ENCODE measurements around the gene MMP7.

The MMP7 gene, protein sequence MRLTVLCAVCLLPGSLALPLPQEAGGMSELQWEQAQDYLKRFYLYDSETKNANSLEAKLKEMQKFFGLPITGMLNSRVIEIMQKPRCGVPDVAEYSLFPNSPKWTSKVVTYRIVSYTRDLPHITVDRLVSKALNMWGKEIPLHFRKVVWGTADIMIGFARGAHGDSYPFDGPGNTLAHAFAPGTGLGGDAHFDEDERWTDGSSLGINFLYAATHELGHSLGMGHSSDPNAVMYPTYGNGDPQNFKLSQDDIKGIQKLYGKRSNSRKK

DNA sequence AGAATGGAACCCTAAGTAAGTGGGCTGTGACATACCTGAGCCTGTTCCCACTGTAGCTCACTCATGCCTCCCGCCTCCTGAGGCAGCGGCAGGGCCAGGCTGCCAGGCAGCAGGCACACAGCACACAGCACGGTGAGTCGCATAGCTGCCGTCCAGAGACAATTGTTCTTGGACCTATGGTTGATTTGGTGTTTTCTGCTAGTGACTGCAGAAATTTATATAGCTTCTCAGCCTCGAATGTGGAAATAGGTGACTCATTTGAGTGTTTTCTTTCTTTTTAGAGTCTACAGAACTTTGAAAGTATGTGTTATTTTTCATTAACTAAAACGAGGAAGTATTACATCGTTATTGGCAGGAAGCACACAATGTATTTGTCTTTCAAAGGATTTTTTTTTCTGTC is at the start of gene MMP7:
MMP7 (minus strand) TSS at position 190 of the 400 bp plus-strand sequence; CDS start at position 143, 47 bp downstream.
- TF ChIP-seq, protein P1, sequence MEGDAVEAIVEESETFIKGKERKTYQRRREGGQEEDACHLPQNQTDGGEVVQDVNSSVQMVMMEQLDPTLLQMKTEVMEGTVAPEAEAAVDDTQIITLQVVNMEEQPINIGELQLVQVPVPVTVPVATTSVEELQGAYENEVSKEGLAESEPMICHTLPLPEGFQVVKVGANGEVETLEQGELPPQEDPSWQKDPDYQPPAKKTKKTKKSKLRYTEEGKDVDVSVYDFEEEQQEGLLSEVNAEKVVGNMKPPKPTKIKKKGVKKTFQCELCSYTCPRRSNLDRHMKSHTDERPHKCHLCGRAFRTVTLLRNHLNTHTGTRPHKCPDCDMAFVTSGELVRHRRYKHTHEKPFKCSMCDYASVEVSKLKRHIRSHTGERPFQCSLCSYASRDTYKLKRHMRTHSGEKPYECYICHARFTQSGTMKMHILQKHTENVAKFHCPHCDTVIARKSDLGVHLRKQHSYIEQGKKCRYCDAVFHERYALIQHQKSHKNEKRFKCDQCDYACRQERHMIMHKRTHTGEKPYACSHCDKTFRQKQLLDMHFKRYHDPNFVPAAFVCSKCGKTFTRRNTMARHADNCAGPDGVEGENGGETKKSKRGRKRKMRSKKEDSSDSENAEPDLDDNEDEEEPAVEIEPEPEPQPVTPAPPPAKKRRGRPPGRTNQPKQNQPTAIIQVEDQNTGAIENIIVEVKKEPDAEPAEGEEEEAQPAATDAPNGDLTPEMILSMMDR (IDR thresholded peaks at IDR 0.05; ENCODE audit: unreplicated experiment in 3 of 3): no peak
- no peaks in the 10 kb centered on the region for H3K36me3 Mint-ChIP-seq (ENCODE audit: low read depth)
- no peaks in the 10 kb centered on the region for H3K27me3 Mint-ChIP-seq (ENCODE audit: low read depth)
- peak within 1 kb of the TSS in 2 of 3 experiments; percentile 71 to 79 for H3K27ac Mint-ChIP-seq
- no peaks in the 10 kb centered on the region for H3K4me1 Mint-ChIP-seq
- peak within 1 kb of the TSS in 2 of 3 experiments; percentile 57 to 65 for H3K4me3 Mint-ChIP-seq
- H3K9me3 Mint-ChIP-seq: no peaks in the 10 kb centered on the region

DNA sequence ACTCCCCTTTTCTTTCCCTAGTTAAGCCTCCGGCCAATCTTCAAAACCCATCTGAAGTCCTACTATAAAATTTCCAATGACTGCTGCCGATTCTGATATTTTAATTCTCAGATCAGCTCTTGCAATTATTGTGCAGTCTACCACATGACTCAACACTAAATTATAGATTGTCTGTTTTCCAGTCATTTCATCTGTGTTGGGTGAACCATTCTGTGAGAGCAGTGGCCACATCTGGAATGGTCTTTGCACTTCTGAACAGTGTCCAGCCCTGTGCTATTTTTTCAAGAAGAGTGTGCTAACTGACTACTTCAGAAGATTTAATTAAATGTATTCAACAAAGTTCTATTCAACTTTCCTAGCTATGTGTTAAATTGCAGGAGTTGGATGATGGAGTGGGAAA is 47.2 kb upstream of the MMP7 start:
- Mint-ChIP-seq H3K36me3 (ENCODE audit: low read depth) (no peaks in the 10 kb centered on the region), H3K4me3 (no peak overlapping the region), H3K9me3 (no peaks in the 10 kb centered on the region), H3K27ac (no peak overlapping the region), H3K4me1 (peaks cover 5% of the 10 kb centered on the region), H3K27me3 (ENCODE audit: low read depth) (no peaks in the 10 kb centered on the region)
- TF ChIP-seq, protein P1 (IDR thresholded peaks at IDR 0.05; ENCODE audit: unreplicated experiment in 3 of 3): no peak

DNA sequence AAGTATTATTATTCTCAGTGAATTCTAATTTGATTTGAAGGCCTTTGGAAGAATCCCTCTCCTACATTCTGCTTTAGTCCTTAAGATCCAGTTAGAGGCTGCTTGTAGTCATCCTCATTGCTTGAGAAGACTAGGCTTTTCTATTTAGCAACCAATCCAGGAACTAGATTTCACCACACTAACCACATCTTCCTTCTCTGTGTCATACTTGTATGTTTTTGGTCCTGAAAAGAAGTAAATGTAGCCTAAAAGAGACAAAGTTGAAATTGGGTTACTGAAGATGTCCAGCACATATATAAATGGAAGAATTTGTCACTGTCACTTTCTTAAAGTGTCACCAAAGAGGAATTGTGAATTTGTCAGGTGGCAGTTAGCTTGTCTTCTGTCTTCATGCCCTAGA is 46.6 kb upstream of the MMP7 start:
- TF ChIP-seq, protein P1 (IDR thresholded peaks at IDR 0.05; ENCODE audit: unreplicated experiment in 3 of 3): no peak
- H3K4me1 Mint-ChIP-seq: peaks cover 5% of the 10 kb centered on the region
- no peak overlapping the region for H3K4me3 Mint-ChIP-seq
- no peaks in the 10 kb centered on the region for H3K9me3 Mint-ChIP-seq
- H3K36me3 Mint-ChIP-seq (ENCODE audit: low read depth): no peaks in the 10 kb centered on the region
- H3K27me3 Mint-ChIP-seq (ENCODE audit: low read depth): no peaks in the 10 kb centered on the region
- H3K27ac Mint-ChIP-seq: no peak overlapping the region

DNA sequence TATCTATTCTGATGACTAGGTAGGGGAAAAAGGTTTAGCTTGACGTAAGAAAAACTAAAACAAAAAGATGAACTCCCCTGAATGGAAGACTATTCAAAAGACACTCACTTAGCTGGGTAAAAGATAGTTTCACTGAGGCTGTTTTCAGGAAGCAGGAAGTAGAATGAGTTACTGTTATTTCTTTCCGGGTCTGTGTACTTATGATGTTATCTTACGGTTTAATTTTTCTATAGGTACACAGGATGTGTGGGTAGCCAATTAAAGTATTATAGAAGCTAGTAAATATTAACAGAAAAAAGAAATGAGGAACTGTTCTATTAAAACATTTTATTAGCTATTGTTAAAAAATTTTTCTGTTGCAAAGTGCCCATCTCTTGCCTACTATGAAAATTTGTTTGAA is 45.8 kb upstream of the MMP7 start:
- TF ChIP-seq, protein P1 (IDR thresholded peaks at IDR 0.05; ENCODE audit: unreplicated experiment in 3 of 3): no peak
- H3K27me3 Mint-ChIP-seq (ENCODE audit: low read depth): no peaks in the 10 kb centered on the region

DNA sequence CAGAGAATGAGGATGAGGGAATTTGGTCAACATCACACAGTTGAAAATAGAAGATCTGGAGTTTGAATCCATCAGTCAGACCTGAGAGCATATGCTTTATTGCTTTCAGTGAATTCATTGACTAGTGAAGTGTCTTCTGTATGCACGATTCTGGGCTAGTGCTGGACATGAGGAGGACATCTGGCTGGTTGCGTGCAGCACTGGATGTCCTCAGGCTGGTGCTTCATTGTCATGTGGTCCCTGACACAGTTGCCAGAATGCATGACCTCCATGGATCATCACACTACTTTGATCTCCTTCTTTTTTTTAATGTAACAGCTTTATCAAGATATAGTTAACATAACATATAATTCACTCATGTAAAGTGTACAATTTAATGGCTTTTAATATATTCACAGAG is 44.5 kb upstream of the MMP7 start:
- Mint-ChIP-seq H3K27ac (no peak overlapping the region), H3K36me3 (ENCODE audit: low read depth) (no peaks in the 10 kb centered on the region), H3K4me3 (no peak overlapping the region), H3K4me1 (no peaks in the 10 kb centered on the region), H3K27me3 (ENCODE audit: low read depth) (no peaks in the 10 kb centered on the region), H3K9me3 (peaks cover 3% of the 10 kb centered on the region)
- TF ChIP-seq, protein P1 (IDR thresholded peaks at IDR 0.05; ENCODE audit: unreplicated experiment in 3 of 3): no peak

More for the DNA sequence above, 45.8 kb upstream of the MMP7 start:
- Mint-ChIP-seq H3K4me1 (peaks cover 4% of the 10 kb centered on the region), H3K9me3 (no peaks in the 10 kb centered on the region), H3K4me3 (no peak overlapping the region), H3K27ac (no peak overlapping the region), H3K36me3 (ENCODE audit: low read depth) (no peaks in the 10 kb centered on the region)

DNA sequence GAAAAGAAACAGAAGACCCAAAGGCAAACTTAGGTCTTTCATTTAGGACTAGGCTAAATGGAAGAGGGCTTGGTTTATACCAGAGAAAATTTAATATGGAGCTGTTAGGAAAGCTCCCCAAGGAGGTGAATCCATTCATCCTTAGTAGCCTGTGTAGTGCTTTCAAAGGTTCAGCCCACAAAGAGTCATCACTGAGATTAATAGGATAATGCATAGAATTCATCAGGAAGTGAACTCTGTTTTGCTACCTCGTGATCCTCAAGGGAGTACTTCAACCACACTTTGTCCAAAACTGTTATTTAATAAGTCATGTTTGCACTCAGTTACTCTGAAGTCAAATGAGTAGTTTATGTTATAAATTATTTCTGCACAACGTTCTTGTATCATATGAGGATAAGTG is 43.3 kb upstream of the MMP7 start:
- no peaks in the 10 kb centered on the region for H3K36me3 Mint-ChIP-seq (ENCODE audit: low read depth)
- peaks cover 14% of the 10 kb centered on the region for H3K9me3 Mint-ChIP-seq
- TF ChIP-seq, protein P1 (IDR thresholded peaks at IDR 0.05; ENCODE audit: unreplicated experiment in 3 of 3): no peak
- H3K4me3 Mint-ChIP-seq: no peak overlapping the region
- no peak overlapping the region for H3K27ac Mint-ChIP-seq
- no peaks in the 10 kb centered on the region for H3K27me3 Mint-ChIP-seq (ENCODE audit: low read depth)
- H3K4me1 Mint-ChIP-seq: no peaks in the 10 kb centered on the region
